Smooth muscle cell (in vitro differentiated cells): ENCODE measurements around the gene STK40. TPM values are rescaled to one million over a fixed set of nuclear protein-coding genes. Genes with fewer than 3 reads are reported as not detected.
A peak's percentile ranks its signal among the peaks of the same experiment; 100 is the strongest.

Experiments used
- DNase-seq: peaks from one replicate; lab custom pipeline; 2025; ENCODE audit not compliant: unreplicated experiment; lab: John Stamatoyannopoulos, UW
- H2AFZ ChIP-seq: fragments of 200-600 bp; sonication (generic); 2 replicates; pipeline ENCODE4 v1.6.0; 2016; ENCODE audit warnings: antibody characterized with exemption, low read depth, mild to moderate bottlenecking
- H3F3A ChIP-seq: fragments of 200-600 bp; sonication (generic); 2 replicates; pipeline ENCODE4 v1.6.0; 2017; ENCODE audit warnings: antibody characterized with exemption, low read depth
- H3K27ac ChIP-seq: fragments of 200-600 bp; sonication (generic); 2 replicates; pipeline ENCODE4 v1.5.1; 2016; ENCODE audit warnings: low read depth, mild to moderate bottlenecking
- H3K27me3 ChIP-seq: fragments of 200-600 bp; sonication (generic); 2 replicates; pipeline ENCODE4 v1.6.1; 2016; ENCODE audit warnings: low read depth, mild to moderate bottlenecking
- H3K36me3 ChIP-seq: fragments of 200-600 bp; sonication (generic); 2 replicates; pipeline ENCODE4 v1.5.1; 2016; ENCODE audit warnings: low read depth
- H3K4me1 ChIP-seq: fragments of 200-600 bp; sonication (generic); 2 replicates; pipeline ENCODE4 v1.5.1; 2016; ENCODE audit warnings: low read depth
- H3K4me2 ChIP-seq: fragments of 200-600 bp; sonication (generic); 2 replicates; pipeline ENCODE4 v1.6.0; 2016; ENCODE audit warnings: mild to moderate bottlenecking
- H3K4me3 ChIP-seq: fragments of 200-600 bp; sonication (generic); 2 replicates; pipeline ENCODE4 v1.5.1; 2016; ENCODE audit warnings: mild to moderate bottlenecking
- H3K79me2 ChIP-seq: fragments of 200-600 bp; sonication (generic); 2 replicates; pipeline ENCODE4 v1.6.0; 2016; ENCODE audit warnings: low read depth, mild to moderate bottlenecking
- H3K9ac ChIP-seq: fragments of 200-600 bp; sonication (generic); 2 replicates; pipeline ENCODE4 v1.6.0; 2016; ENCODE audit warnings: low read depth
- H3K9me3 ChIP-seq: fragments of 200-600 bp; sonication (generic); replicated peaks from 2 replicates; pipeline ENCODE4 v1.5.1; 2016; ENCODE audit warnings: low read depth
- H4K20me1 ChIP-seq: fragments of 200-600 bp; sonication (generic); 2 replicates; pipeline ENCODE4 v1.6.0; 2016; ENCODE audit warnings: low read depth
- WGBS: methylation state at CpG from one replicate; pipeline ENCODE4 v1.1.7; 2016; ENCODE audit warnings: low lambda C conversion rate; 5-methylcytosine and 5-hydroxymethylcytosine counted together
- polyA plus RNA-seq: library from polyadenylated mRNA; unstranded; fragments of >200 nt; fragmentation: Nextera tagmentation; extraction: Ambion mirVana; gene quantifications from 2 replicates; pipeline ENCODE4 v1.2.1, GENCODE V29; 2016
- total RNA-seq: library from RNA; depleted of rRNA; stranded (reverse); fragments of >200 nt; gene quantifications from 2 replicates; pipeline ENCODE4 v1.2.3, GENCODE V29; 2014
- TF ChIP-seq, protein P1 (sequence below): fragments of 200-600 bp; sonication (generic); IDR thresholded peaks from 2 replicates; pipeline ENCODE4 v1.5.1; 2017; ENCODE audit warnings: borderline replicate concordance, mild to moderate bottlenecking, antibody characterized with exemption; ENCODE audit not compliant: insufficient read depth, poor library complexity, severe bottlenecking

Gene STK40
- total and polyA plus RNA-seq, 2 experiments from 2014 or later, result 8.4 to 18.8 TPM

GRCh38 chr1:36309397-36309796, 76.3 kb downstream of the STK40 start:
- peaks cover 6% of the 10 kb centered on the region for H3F3A ChIP-seq
- no peak for DNase-seq
- no peaks in the 10 kb centered on the region for H3K9me3 ChIP-seq

GRCh38 chr1:36307601-36308330, 78.0 kb downstream of the STK40 start:
- TF ChIP-seq, protein P1, sequence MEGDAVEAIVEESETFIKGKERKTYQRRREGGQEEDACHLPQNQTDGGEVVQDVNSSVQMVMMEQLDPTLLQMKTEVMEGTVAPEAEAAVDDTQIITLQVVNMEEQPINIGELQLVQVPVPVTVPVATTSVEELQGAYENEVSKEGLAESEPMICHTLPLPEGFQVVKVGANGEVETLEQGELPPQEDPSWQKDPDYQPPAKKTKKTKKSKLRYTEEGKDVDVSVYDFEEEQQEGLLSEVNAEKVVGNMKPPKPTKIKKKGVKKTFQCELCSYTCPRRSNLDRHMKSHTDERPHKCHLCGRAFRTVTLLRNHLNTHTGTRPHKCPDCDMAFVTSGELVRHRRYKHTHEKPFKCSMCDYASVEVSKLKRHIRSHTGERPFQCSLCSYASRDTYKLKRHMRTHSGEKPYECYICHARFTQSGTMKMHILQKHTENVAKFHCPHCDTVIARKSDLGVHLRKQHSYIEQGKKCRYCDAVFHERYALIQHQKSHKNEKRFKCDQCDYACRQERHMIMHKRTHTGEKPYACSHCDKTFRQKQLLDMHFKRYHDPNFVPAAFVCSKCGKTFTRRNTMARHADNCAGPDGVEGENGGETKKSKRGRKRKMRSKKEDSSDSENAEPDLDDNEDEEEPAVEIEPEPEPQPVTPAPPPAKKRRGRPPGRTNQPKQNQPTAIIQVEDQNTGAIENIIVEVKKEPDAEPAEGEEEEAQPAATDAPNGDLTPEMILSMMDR, result no peak
- Histone ChIP-seq H4K20me1 (peaks cover 22% of the 10 kb centered on the region), H3K9ac (peak overlapping the region; percentile 71), H3K4me2 (peak overlapping the region; percentile 98), H3K79me2 (peaks cover 19% of the 10 kb centered on the region), H3F3A (peaks cover 13% of the 10 kb centered on the region), H3K27ac (no peak overlapping the region), H3K4me3 (peak overlapping the region; percentile 84), H2AFZ (no peak overlapping the region), H3K9me3 (no peaks in the 10 kb centered on the region), H3K4me1 (peaks cover 10% of the 10 kb centered on the region), H3K27me3 (no peaks in the 10 kb centered on the region), H3K36me3 (no peaks in the 10 kb centered on the region)
- 76% methylated on average over 9 of the region's 10 CpGs for WGBS
- DNase-seq, result no peak

More at GRCh38 chr1:36309397-36309796, 76.3 kb downstream of the STK40 start:
- peaks cover 26% of the 10 kb centered on the region for H4K20me1 ChIP-seq
- WGBS, result 97% methylated on average over 7 of the region's 7 CpGs
- H3K4me3 ChIP-seq, result no peak overlapping the region
- H3K36me3 ChIP-seq, result no peaks in the 10 kb centered on the region
- peaks cover 10% of the 10 kb centered on the region for H3K4me1 ChIP-seq
- H3K9ac ChIP-seq, result no peak overlapping the region
- no peak overlapping the region for H3K4me2 ChIP-seq
- no peak overlapping the region for H3K27ac ChIP-seq
- H3K27me3 ChIP-seq, result no peaks in the 10 kb centered on the region
- H2AFZ ChIP-seq, result no peak overlapping the region
- TF ChIP-seq, protein P1, result no peak
- H3K79me2 ChIP-seq, result peaks cover 19% of the 10 kb centered on the region

DNA sequence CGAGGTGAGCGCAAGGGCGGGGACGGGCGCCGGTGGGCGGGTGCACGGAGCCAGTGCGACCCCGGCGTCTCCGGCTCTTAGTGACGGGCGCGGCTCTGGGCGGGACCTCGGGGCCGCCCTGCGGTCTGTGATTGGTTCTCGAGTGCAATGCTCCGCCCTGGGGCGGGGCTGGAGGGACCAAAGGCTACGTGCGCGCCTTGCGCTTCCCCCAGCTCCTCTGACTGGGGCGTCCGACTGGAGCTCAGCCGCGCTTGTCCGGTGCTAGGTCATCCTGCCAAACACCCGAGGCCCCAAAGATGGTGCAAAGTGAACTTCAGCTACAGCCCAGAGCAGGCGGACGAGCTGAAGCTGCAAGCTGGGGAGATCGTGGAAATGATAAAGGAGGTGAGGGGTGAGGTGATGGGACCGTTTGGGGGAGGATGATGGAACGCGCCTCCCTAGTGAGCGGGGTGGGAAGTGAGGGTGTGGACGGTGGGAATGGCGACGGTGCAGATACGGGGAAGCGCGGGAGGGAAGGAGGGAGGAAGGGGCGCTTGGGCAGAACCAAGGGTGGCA, 78.7 kb downstream of the STK40 start:
- Histone ChIP-seq H3K9ac (peak overlapping the region; percentile 75), H3K27ac (peak overlapping the region; percentile 87), H2AFZ (no peak overlapping the region), H4K20me1 (peaks cover 22% of the 10 kb centered on the region), H3K36me3 (peaks cover 2% of the 10 kb centered on the region), H3K9me3 (no peaks in the 10 kb centered on the region), H3K4me3 (peak overlapping the region; percentile 84), H3K4me1 (peaks cover 10% of the 10 kb centered on the region), H3K4me2 (peak overlapping the region; percentile 98), H3K79me2 (peaks cover 19% of the 10 kb centered on the region), H3K27me3 (no peaks in the 10 kb centered on the region), H3F3A (peaks cover 16% of the 10 kb centered on the region)
- TF ChIP-seq, protein P1, result no peak
- peak; percentile 73 for DNase-seq
- under 1% methylated on average over 39 of the region's 46 CpGs for WGBS
